Loucy (cell line): Measurements from ENCODE around the gene RABGGTA.

Source experiments
- EZH2phosphoT487 ChIP-seq: fragments of 200-600 bp; IDR thresholded peaks from 2 replicates; pipeline ENCODE4 v1.6.1; 2018; ENCODE audit warnings: antibody characterized with exemption, mild to moderate bottlenecking, moderate library complexity, borderline replicate concordance
- TF ChIP-seq, protein P1 (sequence below): fragments of 200-600 bp; sonication (generic); conservative IDR thresholded peaks from 2 replicates; pipeline ENCODE4 v1.5.1; 2014; ENCODE audit warnings: mild to moderate bottlenecking, antibody characterized with exemption, low read length

DNA sequence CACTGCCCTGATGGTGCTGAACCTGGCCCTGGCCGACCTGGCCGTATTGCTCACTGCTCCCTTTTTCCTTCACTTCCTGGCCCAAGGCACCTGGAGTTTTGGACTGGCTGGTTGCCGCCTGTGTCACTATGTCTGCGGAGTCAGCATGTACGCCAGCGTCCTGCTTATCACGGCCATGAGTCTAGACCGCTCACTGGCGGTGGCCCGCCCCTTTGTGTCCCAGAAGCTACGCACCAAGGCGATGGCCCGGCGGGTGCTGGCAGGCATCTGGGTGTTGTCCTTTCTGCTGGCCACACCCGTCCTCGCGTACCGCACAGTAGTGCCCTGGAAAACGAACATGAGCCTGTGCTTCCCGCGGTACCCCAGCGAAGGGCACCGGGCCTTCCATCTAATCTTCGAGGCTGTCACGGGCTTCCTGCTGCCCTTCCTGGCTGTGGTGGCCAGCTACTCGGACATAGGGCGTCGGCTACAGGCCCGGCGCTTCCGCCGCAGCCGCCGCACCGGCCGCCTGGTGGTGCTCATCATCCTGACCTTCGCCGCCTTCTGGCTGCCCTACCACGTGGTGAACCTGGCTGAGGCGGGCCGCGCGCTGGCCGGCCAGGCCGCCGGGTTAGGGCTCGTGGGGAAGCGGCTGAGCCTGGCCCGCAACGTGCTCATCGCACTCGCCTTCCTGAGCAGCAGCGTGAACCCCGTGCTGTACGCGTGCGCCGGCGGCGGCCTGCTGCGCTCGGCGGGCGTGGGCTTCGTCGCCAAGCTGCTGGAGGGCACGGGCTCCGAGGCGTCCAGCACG is 44.6 kb upstream of the RABGGTA start:
- TF ChIP-seq, protein P1, sequence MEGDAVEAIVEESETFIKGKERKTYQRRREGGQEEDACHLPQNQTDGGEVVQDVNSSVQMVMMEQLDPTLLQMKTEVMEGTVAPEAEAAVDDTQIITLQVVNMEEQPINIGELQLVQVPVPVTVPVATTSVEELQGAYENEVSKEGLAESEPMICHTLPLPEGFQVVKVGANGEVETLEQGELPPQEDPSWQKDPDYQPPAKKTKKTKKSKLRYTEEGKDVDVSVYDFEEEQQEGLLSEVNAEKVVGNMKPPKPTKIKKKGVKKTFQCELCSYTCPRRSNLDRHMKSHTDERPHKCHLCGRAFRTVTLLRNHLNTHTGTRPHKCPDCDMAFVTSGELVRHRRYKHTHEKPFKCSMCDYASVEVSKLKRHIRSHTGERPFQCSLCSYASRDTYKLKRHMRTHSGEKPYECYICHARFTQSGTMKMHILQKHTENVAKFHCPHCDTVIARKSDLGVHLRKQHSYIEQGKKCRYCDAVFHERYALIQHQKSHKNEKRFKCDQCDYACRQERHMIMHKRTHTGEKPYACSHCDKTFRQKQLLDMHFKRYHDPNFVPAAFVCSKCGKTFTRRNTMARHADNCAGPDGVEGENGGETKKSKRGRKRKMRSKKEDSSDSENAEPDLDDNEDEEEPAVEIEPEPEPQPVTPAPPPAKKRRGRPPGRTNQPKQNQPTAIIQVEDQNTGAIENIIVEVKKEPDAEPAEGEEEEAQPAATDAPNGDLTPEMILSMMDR = no peak
- TF ChIP-seq EZH2phosphoT487 = no peak
